HG02798 (cell line): ENCODE results near the gene TMEM74B.
"Not testable (repeated sequence)": the region's sequence is repeated elsewhere in the genome, so short reads cannot be mapped to it uniquely, and the experiment has no call there.

ENCODE experiments used
- ATAC-seq: cut with Tn5 transposase; IDR thresholded peaks from one replicate; pipeline ENCODE4 v1.9.1; 2021; ENCODE audit warnings: mild to moderate bottlenecking; ENCODE audit not compliant: unreplicated experiment, poor library complexity

Gene TMEM74B

DNA sequence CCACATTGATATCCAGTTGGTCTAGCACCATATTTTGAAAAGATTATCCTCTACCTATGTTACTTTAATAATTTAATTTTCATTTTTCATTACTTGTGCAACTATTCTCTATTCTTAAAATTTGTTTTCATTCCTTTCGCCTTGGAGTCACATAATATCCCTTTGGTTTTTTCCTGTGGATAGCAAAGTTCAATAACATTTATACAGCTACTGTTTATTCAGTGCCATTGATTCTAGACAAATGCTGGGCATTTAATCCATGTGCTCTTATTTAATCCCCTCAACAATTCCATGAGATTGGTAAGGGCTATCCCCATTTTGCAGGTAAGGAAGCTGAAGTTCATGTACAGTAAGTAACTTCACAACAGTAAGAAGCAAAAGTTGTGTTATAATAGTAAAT lies 33.8 kb downstream of the TMEM74B start:
- no peak for ATAC-seq

DNA sequence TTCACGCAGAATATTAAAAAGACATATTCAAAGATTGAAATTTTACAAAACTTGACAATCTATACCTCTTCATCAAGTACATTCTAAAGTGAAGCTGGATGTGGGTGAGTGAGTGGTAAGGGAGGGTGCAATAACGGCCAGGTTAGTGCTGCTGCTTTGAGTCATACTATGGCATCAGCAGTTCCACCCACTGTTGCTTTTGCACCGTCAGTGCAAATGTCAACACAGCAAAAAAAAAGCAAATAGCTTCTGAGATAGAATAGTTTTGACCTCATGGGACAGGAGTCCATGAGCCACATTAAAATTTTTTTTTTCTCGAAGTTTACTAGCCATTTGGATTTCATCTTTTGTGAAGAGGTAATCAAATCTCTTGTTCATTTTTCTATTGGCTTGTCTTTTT lies 34.6 kb downstream of the TMEM74B start:
- ATAC-seq = no peak

DNA sequence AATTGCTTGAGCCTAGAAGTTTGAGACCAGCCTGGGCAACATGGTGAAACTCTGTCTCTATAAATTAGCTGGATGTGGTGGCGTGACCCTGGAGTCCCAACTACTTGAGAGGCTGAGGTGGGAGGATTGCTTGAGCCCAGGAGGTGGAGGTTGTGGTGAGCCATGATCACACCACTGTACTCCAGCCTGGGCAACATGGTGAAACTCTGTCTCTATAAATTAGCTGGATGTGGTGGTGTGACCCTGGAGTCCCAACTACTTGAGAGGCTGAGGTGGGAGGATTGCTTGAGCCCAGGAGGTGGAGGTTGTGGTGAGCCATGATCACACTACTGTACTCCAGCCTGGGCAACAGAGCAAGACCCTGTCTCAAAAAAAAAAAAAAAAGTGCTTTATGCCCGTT lies 35.0 kb downstream of the TMEM74B start:
- not testable (repeated sequence) for ATAC-seq

DNA sequence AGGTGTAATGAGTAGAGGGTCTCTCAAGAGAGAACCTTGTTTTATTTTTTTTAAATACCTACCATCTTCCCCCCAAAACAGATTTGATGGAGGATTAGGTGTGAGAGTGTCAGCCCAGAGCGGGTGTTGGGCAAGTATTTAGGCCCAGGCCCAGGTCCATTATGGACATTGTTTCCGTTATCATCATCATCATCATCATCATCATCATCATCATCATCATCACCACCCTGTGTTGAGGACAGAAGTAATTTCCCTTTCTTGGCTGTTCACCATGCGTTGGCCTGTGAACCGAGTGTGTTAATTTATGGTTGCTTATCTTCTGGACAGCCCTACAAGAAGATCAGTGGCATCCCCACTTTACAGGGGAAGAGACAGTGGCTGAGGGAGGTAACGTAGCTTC lies 37.8 kb downstream of the TMEM74B start:
- ATAC-seq = no peak

DNA sequence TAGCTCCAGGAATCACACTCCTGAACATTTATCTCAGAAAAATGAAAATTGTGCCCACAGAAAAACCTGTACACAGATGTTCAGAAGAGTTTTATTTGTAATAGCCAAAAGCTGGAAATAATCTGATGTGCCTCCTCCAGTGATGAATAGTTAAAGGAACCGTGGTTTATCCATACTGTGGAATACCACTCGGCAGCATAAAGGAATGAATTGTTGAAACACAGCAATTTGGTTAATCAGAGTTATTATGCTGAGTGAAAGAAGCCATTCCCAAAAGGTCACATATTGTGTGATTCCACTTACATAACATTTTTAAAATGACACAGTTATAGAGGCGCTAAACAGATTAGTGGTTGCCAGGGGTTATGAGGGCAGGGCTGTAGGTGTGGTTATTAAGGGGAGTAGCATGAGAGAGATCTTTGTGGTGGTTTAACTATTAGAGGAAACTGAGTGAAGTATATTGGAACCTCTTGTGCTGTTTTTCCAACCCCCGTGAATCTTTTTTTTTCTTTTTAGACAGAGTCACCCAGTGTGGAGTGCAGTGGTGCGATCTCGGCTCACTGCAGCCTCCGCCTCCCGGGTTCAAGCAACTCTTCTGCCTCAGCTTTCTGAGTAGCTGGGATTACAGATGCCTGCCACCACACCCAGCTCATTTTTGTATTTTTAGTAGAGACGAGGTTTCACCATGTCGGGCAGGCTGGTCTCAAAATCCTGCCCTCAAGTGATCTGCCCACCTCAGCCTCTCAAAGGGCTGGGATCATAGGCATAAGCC lies 40.2 kb downstream of the TMEM74B start:
- ATAC-seq = no peak

DNA sequence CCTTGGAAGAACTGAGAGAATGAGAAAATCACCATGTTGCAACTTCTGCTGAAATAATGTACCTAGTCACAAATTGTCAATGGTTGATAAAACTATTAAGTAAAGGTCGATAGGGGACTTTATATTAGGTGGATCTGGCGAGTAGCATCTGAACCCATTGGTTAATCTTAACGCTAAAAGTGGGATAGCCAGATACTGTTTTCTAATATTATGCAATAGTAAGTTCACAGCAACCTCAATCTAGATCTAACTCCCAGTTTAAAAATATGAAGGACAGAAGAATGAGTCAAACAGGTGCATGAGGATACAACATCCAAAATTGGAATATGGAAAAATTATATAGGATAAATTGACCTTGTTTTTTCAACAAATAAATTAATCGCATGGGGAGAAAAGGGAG lies 47.5 kb downstream of the TMEM74B start:
- ATAC-seq = no peak

DNA sequence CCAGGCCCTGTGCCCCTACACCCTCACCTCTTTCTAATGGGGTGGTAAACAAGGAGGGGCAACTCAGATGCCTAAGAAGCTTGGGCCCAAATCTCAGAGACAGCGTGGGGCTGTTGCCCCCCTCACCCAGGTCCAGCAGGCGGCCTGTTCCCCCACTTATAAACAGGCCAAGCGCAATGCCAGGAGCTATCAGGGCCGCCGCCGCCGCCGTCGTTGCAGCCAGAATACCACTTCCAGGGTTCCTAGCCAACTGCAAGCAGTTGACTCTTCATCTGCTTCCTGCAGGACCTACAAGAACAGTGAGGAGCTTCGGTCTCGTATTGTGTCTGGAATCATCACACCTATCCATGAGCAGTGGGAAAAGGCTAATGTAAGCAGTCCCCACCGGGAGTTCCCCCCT lies 49.9 kb downstream of the TMEM74B start:
- ATAC-seq = no peak

DNA sequence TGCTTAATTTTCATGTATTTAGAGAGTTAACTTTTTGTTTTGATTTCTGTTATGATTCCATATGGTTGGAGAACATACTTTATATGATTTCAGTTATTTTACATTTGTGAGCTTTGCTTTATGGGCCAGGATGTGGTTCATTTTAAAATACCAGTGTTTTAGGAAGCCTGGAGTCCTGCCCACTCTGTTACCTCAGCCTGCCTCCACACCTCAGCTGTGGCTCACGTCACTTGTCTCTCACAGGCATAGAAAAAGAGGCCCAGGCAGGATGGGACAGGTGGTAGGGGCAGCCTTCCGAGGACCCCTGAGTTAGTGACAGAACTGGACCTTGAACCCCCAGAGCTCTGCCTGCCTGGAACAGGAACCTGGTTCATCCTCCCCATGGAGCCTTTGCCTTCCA lies 50.4 kb downstream of the TMEM74B start:
- ATAC-seq = no peak

DNA sequence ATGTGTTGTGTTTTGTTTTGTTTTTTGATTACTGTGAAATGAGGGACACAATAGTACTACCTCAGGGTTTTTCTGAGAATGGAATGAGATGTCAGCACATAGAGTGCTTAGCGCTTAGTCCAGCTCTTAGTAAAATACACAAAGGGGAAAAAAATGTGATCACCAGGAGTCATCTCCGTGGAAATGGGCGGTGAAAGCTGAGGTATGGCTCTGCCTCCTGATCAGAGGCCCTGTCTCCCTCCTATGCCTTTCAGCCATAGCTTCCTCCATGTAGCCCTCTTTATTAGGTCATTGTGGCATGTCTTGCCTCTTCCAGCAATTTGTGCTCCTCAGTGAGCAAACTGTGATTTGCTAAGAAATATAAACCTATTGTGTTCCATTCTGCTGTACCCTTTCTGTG lies 53.4 kb downstream of the TMEM74B start:
- ATAC-seq = no peak

DNA sequence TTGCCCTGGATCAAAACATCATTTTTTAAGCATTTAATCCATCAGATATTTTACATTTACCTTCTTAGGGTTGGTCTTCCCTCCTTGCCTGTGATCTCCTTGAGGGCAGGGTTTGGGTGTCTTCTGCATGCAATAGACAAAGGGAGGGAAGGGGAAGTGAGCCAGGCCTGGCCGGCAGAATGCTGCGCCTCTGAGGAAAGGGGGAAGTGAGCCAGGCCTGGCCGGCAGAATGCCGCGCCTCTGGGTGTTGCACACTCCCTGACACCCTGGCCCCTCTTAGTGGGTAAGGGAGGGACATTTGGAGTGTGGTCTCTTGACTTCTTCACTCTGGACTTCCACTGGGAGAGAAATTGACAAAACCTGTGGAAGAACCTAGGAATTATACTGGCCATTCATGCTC lies 53.9 kb downstream of the TMEM74B start:
- no peak for ATAC-seq
